ENCODE data around the gene SOCS7.

DNA sequence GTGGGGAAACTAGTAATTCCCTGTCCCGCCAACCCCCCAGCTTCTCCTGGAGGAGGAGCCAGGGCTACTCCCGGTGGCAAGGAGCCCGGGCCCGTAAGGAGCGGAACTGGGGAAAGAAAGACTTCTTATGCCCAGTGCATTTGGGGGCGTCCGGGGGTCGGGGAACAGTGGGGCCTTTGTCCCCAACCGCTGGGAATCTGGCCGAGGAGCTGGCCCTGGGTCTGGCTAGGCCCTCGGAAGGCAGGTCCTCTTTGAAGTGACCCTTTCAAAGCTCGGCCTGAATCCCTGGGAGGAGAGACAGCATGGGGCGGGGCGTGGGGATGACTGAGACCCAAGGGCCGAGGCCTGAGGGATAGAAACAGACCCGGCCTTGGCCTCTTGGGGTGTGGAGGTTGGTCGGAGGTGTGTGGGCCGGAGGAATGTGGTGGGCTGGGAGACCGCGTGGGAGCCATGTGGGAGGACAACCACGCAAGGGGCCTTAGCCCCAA lies 82.6 kb downstream of the SOCS7 start:
- TF ChIP-seq, protein P1, sequence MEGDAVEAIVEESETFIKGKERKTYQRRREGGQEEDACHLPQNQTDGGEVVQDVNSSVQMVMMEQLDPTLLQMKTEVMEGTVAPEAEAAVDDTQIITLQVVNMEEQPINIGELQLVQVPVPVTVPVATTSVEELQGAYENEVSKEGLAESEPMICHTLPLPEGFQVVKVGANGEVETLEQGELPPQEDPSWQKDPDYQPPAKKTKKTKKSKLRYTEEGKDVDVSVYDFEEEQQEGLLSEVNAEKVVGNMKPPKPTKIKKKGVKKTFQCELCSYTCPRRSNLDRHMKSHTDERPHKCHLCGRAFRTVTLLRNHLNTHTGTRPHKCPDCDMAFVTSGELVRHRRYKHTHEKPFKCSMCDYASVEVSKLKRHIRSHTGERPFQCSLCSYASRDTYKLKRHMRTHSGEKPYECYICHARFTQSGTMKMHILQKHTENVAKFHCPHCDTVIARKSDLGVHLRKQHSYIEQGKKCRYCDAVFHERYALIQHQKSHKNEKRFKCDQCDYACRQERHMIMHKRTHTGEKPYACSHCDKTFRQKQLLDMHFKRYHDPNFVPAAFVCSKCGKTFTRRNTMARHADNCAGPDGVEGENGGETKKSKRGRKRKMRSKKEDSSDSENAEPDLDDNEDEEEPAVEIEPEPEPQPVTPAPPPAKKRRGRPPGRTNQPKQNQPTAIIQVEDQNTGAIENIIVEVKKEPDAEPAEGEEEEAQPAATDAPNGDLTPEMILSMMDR (IDR thresholded peaks at IDR 0.05) = no peak
- TF ChIP-seq ZFX (IDR thresholded peaks at IDR 0.05; ENCODE audit: borderline replicate concordance) = no peak
